ENCODE results near the gene VCL. TPM values are rescaled to one million over a fixed set of nuclear protein-coding genes. Genes with fewer than 3 reads are reported as not detected.
A peak's percentile ranks its signal among the peaks of the same experiment; 100 is the strongest.

Gene VCL
- total RNA-seq, 1 experiment from 2014 or later, result 176 TPM

DNA sequence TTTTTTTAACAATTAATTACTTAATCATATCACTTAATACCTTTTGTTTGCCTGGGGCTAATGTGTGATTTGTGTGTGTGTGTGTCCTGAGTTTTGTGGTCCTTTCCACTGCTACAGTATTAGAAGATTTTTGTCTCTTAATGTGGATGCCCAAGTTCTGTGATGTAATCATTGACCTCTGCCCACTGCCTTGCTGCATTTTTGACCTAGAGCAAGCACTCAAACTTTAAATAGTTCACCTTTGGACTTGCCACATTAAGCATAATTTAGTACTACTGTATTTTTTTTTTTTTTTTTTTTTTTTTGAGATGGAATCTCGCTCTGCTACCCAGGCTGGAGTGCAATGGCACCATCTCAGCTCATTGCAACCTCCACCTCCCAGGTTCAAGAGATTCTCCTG lies 52.7 kb downstream of the VCL start:
- BruUV-seq (replicated peaks), result no TSS peak

GRCh38 chr10:74051736-74052342 lies 53.9 kb downstream of the VCL start:
- intact Hi-C loops (cut with micrococcal nuclease; ENCODE audit: unreplicated experiment), result no loop called here
- ChIA-PET POLR2A (ENCODE audit: low non-redundant PET) (interaction anchor here (0.5 kb wide), 1 partner anchor 86 kb away, joined by 3 read pairs; no protein-coding TSS in a partner anchor), CTCF (interaction anchor here (0.6 to 0.7 kb wide), 3 partner anchors 30 to 234 kb away, joined by 3 to 8 read pairs (median 7); no protein-coding TSS in a partner anchor)
- peak overlapping the region; percentile 10 for H3K27ac ChIP-seq (ENCODE audit: low read depth, low read length, poor library complexity, severe bottlenecking)
- peaks cover 38% of the 10 kb centered on the region for H3K4me1 ChIP-seq (ENCODE audit: insufficient read depth, low read length, poor library complexity, severe bottlenecking)
- no peaks in the 10 kb centered on the region for H3K36me3 ChIP-seq (ENCODE audit: insufficient read depth, low read length, poor library complexity, severe bottlenecking)
- no peaks in the 10 kb centered on the region for H3K27me3 ChIP-seq (replicated peaks; ENCODE audit: insufficient read depth, low read depth, low read length, poor library complexity)
- H3K4me3 ChIP-seq (ENCODE audit: low read depth, low read length, poor library complexity, severe bottlenecking), result no peak overlapping the region
- BruUV-seq (replicated peaks), result no TSS peak
- no peaks in the 10 kb centered on the region for H3K9me3 ChIP-seq (ENCODE audit: low read depth, low read length, poor library complexity, severe bottlenecking)
- TF ChIP-seq EZH2 (IDR thresholded peaks at IDR 0.05; ENCODE audit: borderline replicate concordance, low read depth, low read length, poor library complexity, severe bottlenecking) (no peak), CTCF (conservative IDR thresholded peaks at IDR 0.05; ENCODE audit: low read depth, low read length) (no peak)
- no peak for DNase-seq (ENCODE audit: low spot score)

More for the DNA sequence above, 52.7 kb downstream of the VCL start:
- intact Hi-C loops (cut with micrococcal nuclease; ENCODE audit: unreplicated experiment), result no loop called here
- Histone ChIP-seq H3K27me3 (replicated peaks; ENCODE audit: insufficient read depth, low read depth, low read length, poor library complexity) (no peaks in the 10 kb centered on the region), H3K4me1 (ENCODE audit: insufficient read depth, low read length, poor library complexity, severe bottlenecking) (peaks cover 46% of the 10 kb centered on the region), H3K4me3 (ENCODE audit: low read depth, low read length, poor library complexity, severe bottlenecking) (no peak overlapping the region), H3K9me3 (ENCODE audit: low read depth, low read length, poor library complexity, severe bottlenecking) (no peaks in the 10 kb centered on the region), H3K36me3 (ENCODE audit: insufficient read depth, low read length, poor library complexity, severe bottlenecking) (no peaks in the 10 kb centered on the region), H3K27ac (ENCODE audit: low read depth, low read length, poor library complexity, severe bottlenecking) (no peak overlapping the region)
- no peak for DNase-seq (ENCODE audit: low spot score)
- TF ChIP-seq CTCF (conservative IDR thresholded peaks at IDR 0.05; ENCODE audit: low read depth, low read length) (no peak), EZH2 (IDR thresholded peaks at IDR 0.05; ENCODE audit: borderline replicate concordance, low read depth, low read length, poor library complexity, severe bottlenecking) (no peak)
- POLR2A ChIA-PET (ENCODE audit: low non-redundant PET), result no interaction called here
- CTCF ChIA-PET, result interaction anchor here (0.6 kb wide), 1 partner anchor 9 kb away, joined by 4 read pairs; no protein-coding TSS in a partner anchor

DNA sequence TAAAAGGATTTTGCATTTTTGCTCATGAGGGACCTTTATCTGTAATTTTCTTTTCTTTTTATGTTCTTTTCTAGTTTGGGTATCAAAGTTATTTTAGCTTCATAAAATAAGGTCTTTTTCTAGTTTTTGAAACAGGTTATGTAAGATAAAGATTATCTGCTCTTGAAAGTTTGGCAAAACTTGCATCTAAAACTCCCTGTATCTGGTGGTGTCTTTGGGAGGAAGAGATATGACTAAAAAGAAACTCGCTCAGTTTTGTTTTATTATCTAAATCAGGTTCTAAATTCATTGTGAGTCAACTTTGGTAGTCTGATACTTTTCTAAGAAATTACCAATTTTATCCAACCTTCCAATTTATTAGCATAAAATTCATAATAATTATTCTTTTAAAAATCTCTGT lies 55.1 kb downstream of the VCL start:
- intact Hi-C loops (cut with micrococcal nuclease; ENCODE audit: unreplicated experiment), result no loop called here
- no peak for DNase-seq (ENCODE audit: low spot score)
- POLR2A ChIA-PET (ENCODE audit: low non-redundant PET), result no interaction called here
- H3K4me3 ChIP-seq (ENCODE audit: low read depth, low read length, poor library complexity, severe bottlenecking), result no peak overlapping the region
- no peaks in the 10 kb centered on the region for H3K9me3 ChIP-seq (ENCODE audit: low read depth, low read length, poor library complexity, severe bottlenecking)
- H3K4me1 ChIP-seq (ENCODE audit: insufficient read depth, low read length, poor library complexity, severe bottlenecking), result peaks cover 37% of the 10 kb centered on the region
- CTCF ChIA-PET, result no interaction called here
- BruUV-seq (replicated peaks), result no TSS peak
- TF ChIP-seq CTCF (conservative IDR thresholded peaks at IDR 0.05; ENCODE audit: low read depth, low read length) (no peak), EZH2 (IDR thresholded peaks at IDR 0.05; ENCODE audit: borderline replicate concordance, low read depth, low read length, poor library complexity, severe bottlenecking) (no peak)
- H3K27me3 ChIP-seq (replicated peaks; ENCODE audit: insufficient read depth, low read depth, low read length, poor library complexity), result no peaks in the 10 kb centered on the region
- no peaks in the 10 kb centered on the region for H3K36me3 ChIP-seq (ENCODE audit: insufficient read depth, low read length, poor library complexity, severe bottlenecking)
- no peak overlapping the region for H3K27ac ChIP-seq (ENCODE audit: low read depth, low read length, poor library complexity, severe bottlenecking)

Measured in A673 (cell line).